DOHH2 (cell line): ENCODE results near the gene ZBTB12.

Experiments
- EZH2phosphoT487 ChIP-seq: fragments of 200-600 bp; sonication (generic); IDR thresholded peaks from 2 replicates; pipeline ENCODE4 v1.6.1; 2017; ENCODE audit warnings: borderline replicate concordance, mild to moderate bottlenecking, antibody characterized with exemption, low read length, moderate library complexity, mixed read lengths
- TF ChIP-seq, protein P1 (sequence below): fragments of 200-600 bp; sonication (generic); IDR thresholded peaks from one replicate; pipeline ENCODE4 v1.5.1; 2014; ENCODE audit warnings: antibody characterized with exemption, mild to moderate bottlenecking, low read depth, low read length; ENCODE audit not compliant: poor library complexity, severe bottlenecking

DNA sequence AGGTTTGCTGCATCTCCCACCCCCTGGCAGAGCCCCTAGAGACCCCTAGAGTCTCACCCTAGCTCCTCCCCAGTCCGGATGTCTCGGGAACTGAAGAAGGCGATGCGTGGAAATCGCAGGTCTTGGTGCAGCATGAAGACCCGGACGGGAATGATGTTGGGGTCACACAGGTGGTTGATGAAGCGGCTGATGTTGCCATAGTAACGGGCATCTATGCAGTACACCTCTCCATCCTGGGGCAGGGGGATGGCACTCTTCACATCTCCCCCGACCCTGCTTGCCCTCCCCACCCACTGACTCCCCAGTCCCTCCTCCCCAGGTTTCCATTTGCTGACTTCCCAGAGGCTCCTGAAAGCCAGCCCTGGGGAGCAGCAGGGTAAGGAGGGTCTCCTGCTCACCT, 21.3 kb downstream of the ZBTB12 start:
- TF ChIP-seq, protein P1, sequence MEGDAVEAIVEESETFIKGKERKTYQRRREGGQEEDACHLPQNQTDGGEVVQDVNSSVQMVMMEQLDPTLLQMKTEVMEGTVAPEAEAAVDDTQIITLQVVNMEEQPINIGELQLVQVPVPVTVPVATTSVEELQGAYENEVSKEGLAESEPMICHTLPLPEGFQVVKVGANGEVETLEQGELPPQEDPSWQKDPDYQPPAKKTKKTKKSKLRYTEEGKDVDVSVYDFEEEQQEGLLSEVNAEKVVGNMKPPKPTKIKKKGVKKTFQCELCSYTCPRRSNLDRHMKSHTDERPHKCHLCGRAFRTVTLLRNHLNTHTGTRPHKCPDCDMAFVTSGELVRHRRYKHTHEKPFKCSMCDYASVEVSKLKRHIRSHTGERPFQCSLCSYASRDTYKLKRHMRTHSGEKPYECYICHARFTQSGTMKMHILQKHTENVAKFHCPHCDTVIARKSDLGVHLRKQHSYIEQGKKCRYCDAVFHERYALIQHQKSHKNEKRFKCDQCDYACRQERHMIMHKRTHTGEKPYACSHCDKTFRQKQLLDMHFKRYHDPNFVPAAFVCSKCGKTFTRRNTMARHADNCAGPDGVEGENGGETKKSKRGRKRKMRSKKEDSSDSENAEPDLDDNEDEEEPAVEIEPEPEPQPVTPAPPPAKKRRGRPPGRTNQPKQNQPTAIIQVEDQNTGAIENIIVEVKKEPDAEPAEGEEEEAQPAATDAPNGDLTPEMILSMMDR = no peak
- TF ChIP-seq EZH2phosphoT487 = no peak
